Endometrial microvascular endothelial cells (primary cell): ENCODE results near the gene SBSN. TPM values are rescaled to one million over a fixed set of nuclear protein-coding genes. Genes with fewer than 3 reads are reported as not detected.

Source experiments
- in situ Hi-C: cut with HindIII; loops from 2 replicates; pipeline ENCODE4 v1.10.0; 2017; ENCODE audit warnings: low sequenced_read_pairs, low pct_unique_long_range_greater_than_20kb; ENCODE audit errors: inconsistent ontology term
- total RNA-seq: library from RNA; depleted of rRNA; stranded (reverse); fragments of >200 nt; gene quantifications from one replicate; pipeline ENCODE4 v1.2.3, GENCODE V29; 2015; ENCODE audit errors: inconsistent ontology term

SBSN gene
- total RNA-seq, 1 donor from 2014 or later = not detected

DNA sequence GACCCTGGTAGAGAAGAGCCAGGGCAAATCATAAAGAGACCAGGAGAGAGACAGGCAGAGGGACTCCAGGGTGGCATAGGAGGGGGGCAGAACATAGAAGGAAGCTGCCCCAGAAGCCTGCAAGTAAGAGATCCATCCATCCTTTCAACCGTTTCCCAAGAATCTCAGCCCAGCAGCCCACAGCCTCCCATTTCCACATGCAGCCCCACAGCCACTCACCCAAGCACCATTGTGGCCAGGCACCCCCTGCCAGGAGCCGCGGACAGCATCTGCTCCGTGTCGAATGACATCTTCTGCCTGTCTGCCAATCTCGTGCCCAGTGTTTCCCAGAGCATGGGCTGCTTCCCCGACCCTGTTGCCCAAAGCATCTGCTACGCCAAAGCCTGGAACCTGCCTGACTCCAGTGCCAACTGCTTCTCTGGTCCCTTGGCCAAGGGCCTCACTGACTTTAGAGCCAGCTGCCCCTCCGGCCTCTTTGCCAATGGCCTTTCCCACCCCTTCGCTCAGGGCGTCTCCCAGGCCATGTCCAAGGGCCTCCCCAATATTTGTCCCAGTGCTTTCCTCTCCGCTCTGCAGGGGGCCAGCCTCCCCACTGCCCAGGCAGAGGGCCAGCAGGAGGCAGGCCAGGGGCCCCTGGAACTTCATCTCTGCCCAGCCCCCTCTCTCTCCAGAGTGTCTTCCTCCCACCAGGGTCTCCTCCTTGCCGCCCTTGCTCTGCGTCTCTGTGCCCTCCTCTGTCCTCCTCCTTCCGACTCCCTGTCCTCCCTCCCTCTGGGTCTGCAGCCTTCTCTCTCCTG lies 15.1 kb downstream of the SBSN start:
- in situ Hi-C loops = no loop called here

DNA sequence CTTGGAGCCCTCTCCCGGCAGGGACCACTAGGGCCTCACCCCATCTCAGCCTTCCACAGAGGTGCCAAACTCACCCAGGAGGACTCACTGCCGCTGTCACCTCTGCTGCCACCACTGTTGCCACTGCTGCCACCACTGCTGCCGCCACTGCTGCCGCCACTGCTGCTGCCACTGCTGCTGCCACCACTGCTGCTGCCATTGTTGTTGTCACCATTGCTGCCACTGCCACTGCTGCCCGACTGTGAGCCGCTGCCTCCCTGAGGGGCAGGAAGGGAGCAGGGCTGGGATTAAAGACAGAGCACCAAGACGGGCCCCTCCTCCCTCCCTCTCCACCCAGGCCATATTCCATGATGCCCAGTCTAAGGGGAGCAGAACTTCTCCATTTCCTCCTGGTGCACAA lies 16.8 kb downstream of the SBSN start:
- in situ Hi-C loops = no loop called here

DNA sequence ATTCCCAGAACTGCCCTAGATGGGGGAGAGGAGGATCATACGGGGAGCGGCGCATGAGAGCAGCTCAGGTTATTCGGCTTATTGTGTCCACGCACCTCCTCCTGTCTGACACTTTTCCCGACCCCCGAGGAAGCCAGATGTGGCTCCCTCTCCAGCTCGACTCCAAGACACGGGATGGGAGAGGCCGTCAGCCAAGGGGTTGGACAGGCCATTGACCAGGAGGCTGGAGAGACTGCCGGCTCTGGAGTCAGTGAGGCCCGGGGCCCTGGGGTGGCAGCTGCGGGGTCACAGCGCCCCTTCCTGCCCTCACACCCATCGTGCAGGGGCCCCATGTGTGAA lies 17.5 kb downstream of the SBSN start:
- in situ Hi-C loops = no loop called here

DNA sequence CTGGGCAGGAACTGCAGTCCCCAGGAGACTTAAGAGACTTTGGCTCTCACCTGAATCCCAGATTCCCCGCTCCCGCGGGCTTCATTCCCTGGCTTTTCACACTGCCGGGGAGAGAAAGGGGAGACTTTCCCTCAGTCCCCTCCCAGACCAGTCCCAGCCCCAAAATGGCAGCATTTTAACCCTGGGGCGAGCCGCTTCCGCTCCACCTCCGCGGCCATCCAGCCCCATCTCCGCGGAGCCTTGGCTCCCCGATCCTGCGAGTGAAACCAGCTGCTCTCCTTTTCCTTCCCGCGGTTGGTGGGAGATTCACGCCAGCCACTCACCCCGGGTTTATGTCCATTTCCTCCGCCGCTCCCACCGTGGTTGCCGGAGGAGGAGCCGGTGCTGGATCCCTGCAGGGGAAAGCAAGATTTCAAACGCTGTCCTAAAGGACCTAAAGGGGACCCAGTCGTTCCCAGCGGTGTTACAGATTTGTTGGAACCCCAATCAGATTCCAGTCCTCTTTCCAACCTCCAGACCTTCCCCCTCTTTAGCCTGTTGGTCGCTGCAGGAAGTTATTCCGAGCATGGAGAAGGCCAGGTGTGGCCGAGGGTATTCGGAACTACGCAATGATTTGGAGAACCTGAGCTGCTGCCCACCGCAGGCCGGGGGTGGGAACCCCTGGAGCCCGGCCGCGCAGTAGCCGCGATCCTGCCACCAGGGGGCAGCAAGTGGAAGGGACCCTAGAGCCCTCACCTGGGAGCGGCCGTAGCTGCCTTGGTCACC lies 18.1 kb downstream of the SBSN start:
- in situ Hi-C loops = no loop called here

DNA sequence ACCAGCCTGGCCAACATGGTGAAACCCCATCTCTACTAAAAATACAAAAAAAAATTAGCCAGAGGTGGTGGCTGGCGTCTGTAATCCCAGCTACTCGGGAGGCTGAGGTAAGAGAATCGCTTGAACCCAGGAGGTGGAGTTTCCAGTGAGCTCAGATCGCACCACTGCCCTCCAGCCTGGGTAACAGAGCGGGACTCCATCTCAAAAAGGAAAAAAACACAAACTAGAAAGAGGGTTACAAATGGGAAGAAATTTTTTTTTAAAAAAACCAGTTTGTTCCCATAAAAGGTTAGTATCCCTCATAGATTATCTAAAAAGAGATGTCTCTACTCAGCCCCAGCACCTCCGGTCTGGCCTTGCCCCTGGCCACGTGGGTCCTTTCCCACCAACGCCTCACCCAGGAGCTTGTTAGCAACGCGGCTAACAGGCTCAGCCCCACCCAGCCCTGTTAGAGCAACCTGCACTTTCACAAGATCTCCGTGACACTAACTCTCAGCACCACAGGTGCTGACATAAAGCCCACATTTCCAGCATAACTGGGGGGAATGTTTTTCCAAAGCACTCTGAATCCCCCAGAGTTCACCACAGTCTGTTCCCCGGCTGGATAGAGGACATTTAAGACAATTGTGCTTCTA lies 19.0 kb downstream of the SBSN start:
- in situ Hi-C loops = no loop called here

DNA sequence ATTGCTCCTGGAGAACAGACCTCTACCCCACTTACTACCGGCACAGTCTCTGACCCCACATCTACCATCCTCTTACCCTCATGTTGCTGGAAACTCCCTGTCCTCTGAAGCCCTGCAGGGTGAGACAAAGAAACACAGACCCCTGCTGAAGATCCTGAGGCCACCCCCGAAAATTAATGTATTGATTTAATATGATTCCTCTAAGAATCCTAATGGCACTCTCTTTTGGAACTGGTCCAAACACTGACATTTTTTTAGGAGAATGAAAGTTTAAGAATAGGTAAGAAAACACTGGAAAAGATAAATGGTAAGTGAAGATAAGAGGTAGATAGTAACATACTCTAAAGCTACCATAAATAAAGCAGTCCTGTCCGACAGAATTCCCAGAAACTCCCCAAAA lies 20.0 kb downstream of the SBSN start:
- in situ Hi-C loops = no loop called here

GRCh38 chr19:35507561-35507960 lies 20.6 kb downstream of the SBSN start:
- in situ Hi-C loops = no loop called here

GRCh38 chr19:35506011-35506410 lies 22.1 kb downstream of the SBSN start:
- in situ Hi-C loops = no loop called here

DNA sequence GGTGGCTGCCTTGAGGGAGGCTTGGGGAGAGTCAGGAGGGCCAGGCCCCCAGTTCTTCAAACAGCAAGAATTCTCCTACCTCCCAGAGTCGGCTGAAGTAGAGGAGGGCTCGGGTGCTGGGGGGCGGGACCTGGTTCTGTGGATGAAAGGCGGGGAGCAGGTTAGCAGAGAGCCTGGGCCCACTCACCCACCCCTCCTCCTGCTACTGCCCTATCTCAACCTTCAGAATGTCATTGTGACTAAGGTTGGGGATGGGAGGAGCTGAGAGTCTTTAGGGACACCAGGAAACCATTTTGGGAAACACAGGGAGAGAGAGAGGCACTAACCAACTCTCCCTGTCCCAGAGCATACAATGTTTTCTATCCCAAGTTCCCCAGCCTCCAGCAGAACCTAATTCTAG lies 25.4 kb downstream of the SBSN start:
- in situ Hi-C loops = no loop called here

- in situ Hi-C loops = no loop called here
Observed at GRCh38 chr19:35501684-35502083, 26.4 kb downstream of the SBSN start.

DNA sequence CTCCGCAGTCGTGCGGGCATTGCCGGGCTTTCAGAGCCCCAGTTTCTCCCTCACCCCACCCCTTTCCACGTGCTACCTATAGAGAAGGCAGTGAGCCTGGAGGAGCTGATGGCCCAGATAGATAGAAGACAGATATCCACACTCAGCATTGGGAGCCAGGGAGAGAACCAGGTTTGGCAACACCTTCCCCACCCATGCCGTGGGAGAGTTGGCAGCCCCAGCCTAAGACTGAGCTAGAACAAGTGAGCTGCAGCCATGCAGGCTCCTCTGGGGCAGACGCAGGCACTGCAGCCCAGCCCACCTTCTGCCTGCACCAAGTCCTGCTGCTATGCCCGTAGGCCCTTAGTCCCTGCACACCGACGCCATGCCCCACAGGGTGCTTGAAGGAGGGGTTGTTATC lies 27.5 kb downstream of the SBSN start:
- in situ Hi-C loops = no loop called here

- in situ Hi-C loops = no loop called here
Observed at GRCh38 chr19:35498984-35499527, 29.1 kb downstream of the SBSN start.

DNA sequence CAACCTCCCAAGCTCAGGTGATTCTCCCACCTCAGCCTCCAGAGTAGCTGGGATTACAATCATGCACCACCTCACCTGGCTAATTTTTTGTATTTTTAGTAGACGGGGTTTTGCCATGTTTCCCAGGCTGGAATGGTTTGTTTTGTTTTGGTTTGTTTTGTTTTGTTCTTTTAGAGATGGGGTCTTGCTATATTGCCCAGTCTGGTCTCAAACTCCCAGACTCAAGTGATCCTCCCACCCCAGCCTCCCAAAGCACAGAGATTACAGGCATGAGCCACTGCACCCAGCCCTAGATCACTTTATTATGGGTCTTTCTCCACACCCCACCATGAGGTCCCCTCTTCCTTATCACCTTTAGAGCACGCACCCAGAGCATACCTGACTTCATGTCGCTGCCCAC lies 29.9 kb downstream of the SBSN start:
- in situ Hi-C loops = no loop called here

GRCh38 chr19:35497406-35497805 lies 30.7 kb downstream of the SBSN start:
- in situ Hi-C loops = no loop called here

- in situ Hi-C loops = no loop called here
Observed at GRCh38 chr19:35495107-35496064, 32.7 kb downstream of the SBSN start.

DNA sequence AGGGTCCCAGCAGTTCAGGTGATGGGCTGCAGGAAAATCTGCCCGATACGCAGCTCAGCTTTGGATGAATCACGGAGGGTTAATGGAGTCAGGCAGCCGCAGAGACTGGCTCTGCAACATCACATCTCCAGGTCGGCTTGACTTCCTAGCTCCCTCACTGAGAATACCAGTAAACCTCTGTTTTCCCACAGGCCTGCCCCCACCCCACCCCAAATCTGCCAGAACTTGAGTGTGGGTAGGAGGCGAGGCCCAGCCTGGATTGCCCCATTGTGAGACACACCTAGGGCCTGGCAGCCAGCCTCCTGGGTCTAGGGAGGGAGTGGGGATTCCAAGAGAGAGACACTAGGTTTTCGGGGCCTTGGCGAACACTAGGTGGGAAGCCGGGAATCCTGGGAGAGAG lies 34.1 kb downstream of the SBSN start:
- in situ Hi-C loops = no loop called here

DNA sequence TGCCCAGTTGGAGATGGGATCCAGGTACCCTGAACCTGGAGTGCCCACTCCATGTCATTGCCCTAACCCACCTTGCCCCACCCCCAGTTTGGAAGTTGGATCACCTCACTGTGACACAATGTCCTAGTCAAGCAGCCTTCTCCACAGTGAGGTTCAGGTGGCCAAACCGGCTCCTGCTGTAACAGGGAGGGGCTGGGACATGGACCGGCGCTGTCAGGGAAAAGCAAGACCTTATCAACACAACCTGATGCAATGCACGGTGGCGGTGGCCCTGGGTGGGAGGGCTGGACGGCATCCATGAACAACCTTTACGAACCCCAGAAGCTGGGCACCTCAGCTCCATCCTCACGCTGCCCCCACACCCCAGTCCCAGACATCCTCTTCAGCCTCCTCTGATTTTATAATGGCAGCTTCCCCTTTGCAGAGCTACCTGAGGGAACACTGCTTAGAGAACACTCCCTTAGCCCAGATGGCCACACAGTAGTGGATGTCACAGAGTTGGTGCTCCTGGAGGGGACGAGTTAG lies 36.2 kb downstream of the SBSN start:
- in situ Hi-C loops = no loop called here

- in situ Hi-C loops = no loop called here
Observed at GRCh38 chr19:35490364-35490763, 37.7 kb downstream of the SBSN start, which contains the start of gene KRTDAP. KRTDAP (minus strand) TSS chr19:35490464; CDS start chr19:35490442, 22 bp downstream.
